NB4 (cell line): ENCODE measurements around the gene OSBP2.
A peak's percentile ranks its signal among the peaks of the same experiment; 100 is the strongest.

Source experiments
- POLR2A ChIP-seq: IDR thresholded peaks from 2 replicates; pipeline ENCODE4 v1.6.1; 2011; ENCODE audit warnings: mild to moderate bottlenecking; ENCODE audit not compliant: insufficient read length; ENCODE audit errors: extremely low read depth
- TF ChIP-seq, protein P1 (sequence below): IDR thresholded peaks from one replicate; pipeline ENCODE4 v1.5.1; 2012; ENCODE audit warnings: low read depth, low read length
- TF ChIP-seq, protein P2 (sequence below): IDR thresholded peaks from 2 replicates; pipeline ENCODE4 v1.6.1; 2011; ENCODE audit warnings: low read depth, low read length

DNA sequence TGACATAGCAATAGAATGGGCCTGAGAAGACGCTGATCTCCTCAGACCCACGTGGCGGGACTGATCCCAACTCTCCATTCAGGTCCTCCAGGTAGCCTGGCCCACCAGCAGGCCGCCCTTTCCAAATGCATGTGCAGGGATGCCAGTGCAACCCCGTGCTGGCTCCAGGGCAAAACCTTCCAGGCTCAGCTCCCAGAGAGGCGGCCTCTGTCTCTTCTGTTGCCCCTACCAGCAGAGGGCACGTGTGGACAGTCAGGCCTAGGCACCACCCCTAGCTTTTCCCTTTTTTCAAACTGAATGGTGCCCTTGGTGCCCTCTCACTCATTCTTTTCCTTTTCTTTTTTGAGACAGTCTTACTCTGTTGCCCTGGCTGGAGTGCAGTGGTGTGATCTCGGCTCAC, 121.7 kb downstream of the OSBP2 start:
- TF ChIP-seq, protein P1, sequence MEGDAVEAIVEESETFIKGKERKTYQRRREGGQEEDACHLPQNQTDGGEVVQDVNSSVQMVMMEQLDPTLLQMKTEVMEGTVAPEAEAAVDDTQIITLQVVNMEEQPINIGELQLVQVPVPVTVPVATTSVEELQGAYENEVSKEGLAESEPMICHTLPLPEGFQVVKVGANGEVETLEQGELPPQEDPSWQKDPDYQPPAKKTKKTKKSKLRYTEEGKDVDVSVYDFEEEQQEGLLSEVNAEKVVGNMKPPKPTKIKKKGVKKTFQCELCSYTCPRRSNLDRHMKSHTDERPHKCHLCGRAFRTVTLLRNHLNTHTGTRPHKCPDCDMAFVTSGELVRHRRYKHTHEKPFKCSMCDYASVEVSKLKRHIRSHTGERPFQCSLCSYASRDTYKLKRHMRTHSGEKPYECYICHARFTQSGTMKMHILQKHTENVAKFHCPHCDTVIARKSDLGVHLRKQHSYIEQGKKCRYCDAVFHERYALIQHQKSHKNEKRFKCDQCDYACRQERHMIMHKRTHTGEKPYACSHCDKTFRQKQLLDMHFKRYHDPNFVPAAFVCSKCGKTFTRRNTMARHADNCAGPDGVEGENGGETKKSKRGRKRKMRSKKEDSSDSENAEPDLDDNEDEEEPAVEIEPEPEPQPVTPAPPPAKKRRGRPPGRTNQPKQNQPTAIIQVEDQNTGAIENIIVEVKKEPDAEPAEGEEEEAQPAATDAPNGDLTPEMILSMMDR: peak; percentile 10
- no peak for TF ChIP-seq POLR2A
- TF ChIP-seq, protein P2, sequence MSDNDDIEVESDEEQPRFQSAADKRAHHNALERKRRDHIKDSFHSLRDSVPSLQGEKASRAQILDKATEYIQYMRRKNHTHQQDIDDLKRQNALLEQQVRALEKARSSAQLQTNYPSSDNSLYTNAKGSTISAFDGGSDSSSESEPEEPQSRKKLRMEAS: no peak
